Thymus (tissue), 11 donors: ENCODE results near the gene APOE. TPM values are rescaled to one million over a fixed set of nuclear protein-coding genes. Genes with fewer than 3 reads are reported as not detected.

Source experiments
- DNase-seq, 9 donors: peaks; one replicate each; pipeline ENCODE4 v3.0.0-alpha.2; 2013; ENCODE audit warnings: low spot score in 9 of 9, low read depth in 6 of 9, missing footprints in 1 of 9
- H3K27ac ChIP-seq, 2 donors: one replicate each; pipeline ENCODE4 v1.5.1; 2013; ENCODE audit warnings: control low read depth in 1 of 2, low read depth in 1 of 2, low read length in 1 of 2, mild to moderate bottlenecking in 1 of 2, moderate library complexity in 1 of 2
- H3K27me3 ChIP-seq, 2 donors: one replicate each; pipeline ENCODE4 v1.5.1; 2013; ENCODE audit warnings: low read length in 1 of 2; ENCODE audit not compliant: control insufficient read depth in 2 of 2, insufficient read depth in 1 of 2
- H3K36me3 ChIP-seq, 2 donors: one replicate each; pipeline ENCODE4 v1.5.1; 2013; ENCODE audit warnings: low read length in 1 of 2, mild to moderate bottlenecking in 1 of 2, moderate library complexity in 1 of 2; ENCODE audit not compliant: control insufficient read depth in 2 of 2, insufficient read depth in 2 of 2
- H3K4me1 ChIP-seq, 2 donors: one replicate each; pipeline ENCODE4 v1.5.1; 2013; ENCODE audit warnings: low read length in 2 of 2; ENCODE audit not compliant: control insufficient read depth in 2 of 2, insufficient read depth in 2 of 2
- H3K4me3 ChIP-seq, 2 donors: one replicate each; pipeline ENCODE4 v1.5.1; 2013; ENCODE audit warnings: low read length in 2 of 2, control low read depth in 1 of 2, mild to moderate bottlenecking in 1 of 2
- H3K9me3 ChIP-seq, 2 donors: one replicate each; pipeline ENCODE4 v1.5.1; 2013; ENCODE audit warnings: low read length in 1 of 2, mild to moderate bottlenecking in 1 of 2; ENCODE audit not compliant: control insufficient read depth in 2 of 2, insufficient read depth in 1 of 2
- WGBS: extraction: QIAGEN DNeasy Blood & Tissue Kit; methylation state at CpG from one replicate; pipeline ENCODE4 v1.1.7; 2013; 5-methylcytosine and 5-hydroxymethylcytosine counted together
- polyA plus RNA-seq: library from polyadenylated mRNA; stranded (reverse); fragments of 200-250 nt; gene quantifications from one replicate; pipeline ENCODE4 v1.2.3, GENCODE V29; 2013
- total RNA-seq: library from RNA; stranded (reverse); fragments of 120-200 nt; gene quantifications from one replicate; pipeline ENCODE4 v1.2.4, GENCODE V29; 2013
- donor health status: healthy.

APOE gene
- total and polyA plus RNA-seq, 2 donors, result 130 to 334 TPM

GRCh38 chr19:44890366-44891015, 15.1 kb upstream of the APOE start:
- Histone ChIP-seq H3K9me3 (no peaks in the 10 kb centered on the region), H3K27ac (peak overlapping the region; percentile 93 to 98), H3K4me3 (peak overlapping the region; percentile 53 to 65), H3K27me3 (no peaks in the 10 kb centered on the region), H3K4me1 (peaks cover 13 to 16% of the 10 kb centered on the region in 2 donors), H3K36me3 (peaks cover 17 to 25% of the 10 kb centered on the region in 2 donors)
- under 1% methylated on average over 40 of the region's 40 CpGs for WGBS
- DNase-seq, result peak; percentile 99 to 100 (median 100)

DNA sequence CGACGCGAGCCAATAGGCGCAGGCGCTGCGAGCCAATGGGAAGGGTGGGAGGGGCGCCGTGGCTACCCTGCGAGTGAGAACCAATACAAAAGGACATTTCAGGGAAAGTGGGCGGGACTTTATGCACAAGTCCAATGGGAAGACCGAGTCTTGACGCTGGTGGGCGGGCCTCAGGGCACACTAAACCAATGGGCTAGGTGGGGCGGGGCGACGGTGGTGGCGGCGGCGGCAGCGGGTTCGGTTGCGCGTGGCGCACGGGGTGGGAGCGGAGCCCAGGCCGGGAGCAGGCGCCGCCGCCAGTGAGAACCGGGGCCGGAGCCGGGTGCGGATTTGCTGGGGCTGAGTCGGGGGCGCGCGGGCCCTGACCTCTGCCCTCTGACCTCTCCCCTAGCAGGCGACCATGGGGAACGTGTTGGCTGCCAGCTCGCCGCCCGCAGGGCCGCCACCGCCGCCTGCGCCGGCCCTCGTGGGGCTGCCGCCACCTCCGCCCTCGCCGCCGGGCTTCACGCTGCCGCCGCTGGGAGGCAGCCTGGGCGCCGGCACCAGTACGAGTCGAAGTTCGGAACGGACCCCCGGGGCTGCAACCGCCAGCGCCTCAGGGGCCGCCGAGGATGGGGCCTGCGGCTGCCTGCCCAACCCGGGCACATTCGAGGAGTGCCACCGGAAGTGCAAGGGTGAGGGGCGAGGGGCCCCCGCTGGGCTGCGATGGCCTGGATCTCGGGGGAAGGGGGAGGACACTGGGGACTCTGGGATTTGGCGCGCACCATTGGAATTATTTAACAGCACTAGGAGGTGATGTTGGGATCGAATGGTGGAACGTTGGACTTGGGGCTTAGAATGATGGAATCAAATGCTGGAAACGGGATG, 14.3 kb upstream of the APOE start, which contains the start of gene TOMM40:
Gene TOMM40 (plus strand): TSS at position 239 of the 867 bp plus-strand sequence. CDS start 162 bp downstream, at position 401.
- H3K4me1 ChIP-seq, result peaks cover 13 to 16% of the 10 kb centered on the region in 2 donors
- under 1% methylated on average over 81 of the region's 81 CpGs for WGBS
- no peaks in the 10 kb centered on the region for H3K27me3 ChIP-seq
- H3K36me3 ChIP-seq, result peaks cover 24 to 32% of the 10 kb centered on the region in 2 donors
- DNase-seq, result peak in 1 of 9 donors; percentile 25
- peak within 1 kb of the TSS; percentile 93 to 98 for H3K27ac ChIP-seq
- H3K4me3 ChIP-seq, result peak within 1 kb of the TSS; percentile 53 to 67
- H3K9me3 ChIP-seq, result no peaks in the 10 kb centered on the region

DNA sequence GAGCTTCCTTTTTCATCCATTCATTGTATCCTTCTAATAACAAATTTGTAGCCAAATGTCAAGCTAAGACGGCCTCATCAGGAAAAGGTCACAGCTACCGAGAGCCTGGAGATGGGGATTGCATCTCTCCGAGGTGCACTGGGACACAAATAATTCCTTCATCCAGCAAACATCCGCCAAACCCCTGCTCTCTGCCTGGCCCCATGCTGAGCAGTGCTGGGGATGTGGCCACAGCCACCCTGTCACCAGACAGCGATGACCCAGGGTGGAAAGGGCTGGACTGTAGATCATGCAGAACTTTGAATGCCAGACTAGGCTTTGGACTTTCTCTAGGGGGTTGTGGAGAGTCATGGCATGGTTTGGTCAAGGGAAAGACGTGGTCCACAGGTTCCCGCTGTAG, 12.7 kb upstream of the APOE start:
- peaks cover 13 to 16% of the 10 kb centered on the region in 2 donors for H3K4me1 ChIP-seq
- DNase-seq, result no peak
- no peaks in the 10 kb centered on the region for H3K9me3 ChIP-seq
- no peak overlapping the region for H3K4me3 ChIP-seq
- H3K36me3 ChIP-seq, result peaks cover 36 to 48% of the 10 kb centered on the region in 2 donors
- no peaks in the 10 kb centered on the region for H3K27me3 ChIP-seq
- 98% methylated on average over 7 of the region's 7 CpGs for WGBS
- H3K27ac ChIP-seq, result no peak overlapping the region

DNA sequence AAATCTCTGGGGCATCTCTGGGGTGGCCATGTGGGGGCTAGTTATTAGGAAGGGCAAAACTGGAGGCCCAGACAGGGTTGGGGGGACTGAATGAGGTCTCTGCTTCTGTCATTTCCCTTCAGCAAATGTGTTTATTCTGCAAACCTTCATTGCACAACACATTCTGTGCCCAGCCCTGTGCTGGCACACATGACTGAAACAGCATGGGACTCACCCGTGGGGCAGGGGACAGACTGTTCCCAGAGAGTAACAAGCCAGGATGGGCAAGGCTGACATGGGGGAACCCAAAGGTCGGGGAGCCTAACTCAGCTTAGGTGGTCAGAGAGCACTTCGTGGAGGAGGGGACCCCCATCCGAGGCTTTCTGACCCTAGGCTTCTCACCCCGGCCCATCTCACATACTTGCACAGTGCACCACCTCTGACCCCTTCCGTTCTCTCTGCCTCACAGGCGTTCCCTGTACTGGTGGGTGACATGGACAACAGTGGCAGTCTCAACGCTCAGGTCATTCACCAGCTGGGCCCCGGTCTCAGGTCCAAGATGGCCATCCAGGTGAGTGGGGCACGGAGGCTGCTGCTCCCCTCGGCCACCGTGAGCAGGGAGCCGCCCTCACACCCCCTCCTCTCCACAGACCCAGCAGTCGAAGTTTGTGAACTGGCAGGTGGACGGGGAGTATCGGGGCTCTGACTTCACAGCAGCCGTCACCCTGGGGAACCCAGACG, 12.1 kb upstream of the APOE start:
- H3K9me3 ChIP-seq, result no peaks in the 10 kb centered on the region
- H3K36me3 ChIP-seq, result peaks cover 39 to 51% of the 10 kb centered on the region in 2 donors
- no peak overlapping the region for H3K4me3 ChIP-seq
- WGBS, result 99% methylated on average over 18 of the region's 18 CpGs
- no peak overlapping the region for H3K27ac ChIP-seq
- no peak for DNase-seq
- H3K4me1 ChIP-seq, result peaks cover 13 to 16% of the 10 kb centered on the region in 2 donors
- no peaks in the 10 kb centered on the region for H3K27me3 ChIP-seq

GRCh38 chr19:44894052-44894400, 11.6 kb upstream of the APOE start:
- WGBS, result 98% methylated on average over 6 of the region's 6 CpGs
- H3K27ac ChIP-seq, result no peak overlapping the region
- H3K4me1 ChIP-seq, result peaks cover 13 to 16% of the 10 kb centered on the region in 2 donors
- DNase-seq, result no peak
- H3K27me3 ChIP-seq, result no peaks in the 10 kb centered on the region
- peaks cover 39 to 52% of the 10 kb centered on the region in 2 donors for H3K36me3 ChIP-seq
- H3K4me3 ChIP-seq, result no peak overlapping the region
- no peaks in the 10 kb centered on the region for H3K9me3 ChIP-seq

DNA sequence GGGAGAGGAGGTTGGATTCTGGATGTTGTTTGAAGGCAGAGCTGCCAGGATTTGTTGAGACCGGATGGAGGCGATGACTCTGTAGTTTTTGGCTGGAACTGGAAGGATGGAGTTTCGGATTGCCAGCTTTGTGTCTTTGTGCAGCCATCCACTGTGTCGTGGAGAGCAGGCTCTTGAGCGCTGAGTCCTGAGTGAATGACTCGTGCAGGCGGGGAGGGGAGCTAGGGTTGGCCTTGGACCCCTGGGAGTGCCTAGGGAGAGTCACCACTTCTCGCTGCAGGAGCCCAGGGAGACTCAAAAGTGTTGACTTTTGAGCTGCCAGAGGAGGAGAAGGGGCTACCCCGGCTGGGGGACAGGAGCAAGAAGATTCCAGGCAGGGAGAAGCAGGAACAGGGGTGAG, 10.7 kb upstream of the APOE start:
- no peak overlapping the region for H3K27ac ChIP-seq
- no peaks in the 10 kb centered on the region for H3K9me3 ChIP-seq
- H3K4me1 ChIP-seq, result peaks cover 10 to 13% of the 10 kb centered on the region in 2 donors
- 91% methylated on average over 9 of the region's 9 CpGs for WGBS
- H3K27me3 ChIP-seq, result no peaks in the 10 kb centered on the region
- H3K36me3 ChIP-seq, result peaks cover 42 to 58% of the 10 kb centered on the region in 2 donors
- no peak for DNase-seq
- no peak overlapping the region for H3K4me3 ChIP-seq

DNA sequence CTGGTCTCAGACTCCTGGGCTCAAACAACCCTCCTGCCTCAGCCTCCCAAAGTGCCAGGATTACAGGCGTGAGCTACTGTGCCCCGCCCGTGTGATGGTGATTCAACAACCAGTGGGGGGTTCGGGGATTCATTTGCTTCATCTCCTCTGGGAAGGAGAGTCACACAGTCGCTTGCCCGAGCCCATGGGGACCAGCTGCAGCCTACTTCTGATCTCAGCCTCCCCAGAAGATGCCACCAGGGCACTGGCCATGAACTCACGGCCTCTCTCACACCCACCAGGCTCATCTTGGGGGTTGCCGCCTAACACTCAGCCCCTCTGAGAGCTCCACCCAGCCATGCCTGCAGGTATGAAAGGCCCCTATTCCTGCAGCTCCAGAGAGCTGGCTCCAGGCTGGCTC, 7.8 kb upstream of the APOE start:
- no peaks in the 10 kb centered on the region for H3K9me3 ChIP-seq
- H3K4me3 ChIP-seq, result no peak overlapping the region
- H3K4me1 ChIP-seq, result no peaks in the 10 kb centered on the region
- peaks cover 67 to 74% of the 10 kb centered on the region in 2 donors for H3K36me3 ChIP-seq
- no peaks in the 10 kb centered on the region for H3K27me3 ChIP-seq
- DNase-seq, result no peak
- 97% methylated on average over 8 of the region's 8 CpGs for WGBS
- H3K27ac ChIP-seq, result no peak overlapping the region

- H3K4me1 ChIP-seq, result no peaks in the 10 kb centered on the region
- H3K27ac ChIP-seq, result no peak overlapping the region
- H3K36me3 ChIP-seq, result peaks cover 53 to 54% of the 10 kb centered on the region in 2 donors
- H3K4me3 ChIP-seq, result no peak overlapping the region
- no peak for DNase-seq
- peaks cover 8 to 11% of the 10 kb centered on the region in 2 donors for H3K27me3 ChIP-seq
- no peaks in the 10 kb centered on the region for H3K9me3 ChIP-seq
- 97% methylated on average over 19 of the region's 19 CpGs for WGBS
Observed at GRCh38 chr19:44900328-44901244, 5.0 kb upstream of the APOE start.
